Fibroblast of lung (primary cell): Measurements from ENCODE around the gene EHHADH. TPM values are rescaled to one million over a fixed set of nuclear protein-coding genes. Genes with fewer than 3 reads are reported as not detected.

ENCODE experiments used
- DNase-seq, 2 donors: peaks; one replicate each; pipeline versions ENCODE4 v3.0.0 to v3.0.0-alpha.2; 2010; ENCODE audit warnings: low read depth in 2 of 2
- H2AFZ ChIP-seq: 2 replicates; pipeline ENCODE4 v1.5.1; 2012; ENCODE audit warnings: low read length, control low read depth, inconsistent platforms
- H3K27ac ChIP-seq: 2 replicates; pipeline ENCODE4 v1.5.1; 2011; ENCODE audit warnings: low read length, control low read depth; ENCODE audit not compliant: insufficient read depth
- H3K27me3 ChIP-seq: 2 replicates; pipeline ENCODE4 v1.5.1; 2011; ENCODE audit warnings: mild to moderate bottlenecking, low read length; ENCODE audit not compliant: control insufficient read depth, insufficient read depth
- H3K36me3 ChIP-seq: 2 replicates; pipeline ENCODE4 v1.5.1; 2011; ENCODE audit warnings: low read length; ENCODE audit not compliant: control insufficient read depth, insufficient read depth
- H3K4me1 ChIP-seq: 2 replicates; pipeline ENCODE4 v1.5.1; 2011; ENCODE audit warnings: low read length; ENCODE audit not compliant: control insufficient read depth, insufficient read depth; ENCODE audit errors: extremely low read depth
- H3K4me2 ChIP-seq: 2 replicates; pipeline ENCODE4 v1.5.1; 2011; ENCODE audit warnings: low read length, control low read depth; ENCODE audit not compliant: insufficient read depth; ENCODE audit errors: extremely low read depth
- H3K4me3 ChIP-seq, 4 experiments: fragments of 200-600 bp in 1 of 4; sonication (generic) in 1 of 4; replicated peaks in 1 of 4; 2 replicates each; pipeline ENCODE4 v1.5.1; 2011 to 2016; ENCODE audit warnings: low read length in 4 of 4, low read depth in 3 of 4, mild to moderate bottlenecking in 3 of 4, control low read depth in 2 of 4, inconsistent platforms in 1 of 4, mixed read lengths in 1 of 4; ENCODE audit not compliant: insufficient read depth in 1 of 4; ENCODE audit errors: control extremely low read depth in 1 of 4
- H3K79me2 ChIP-seq: 2 replicates; pipeline ENCODE4 v1.5.1; 2012; ENCODE audit warnings: mild to moderate bottlenecking, low read length, inconsistent platforms; ENCODE audit not compliant: control insufficient read depth, insufficient read depth
- H3K9ac ChIP-seq: 2 replicates; pipeline ENCODE4 v1.5.1; 2011; ENCODE audit warnings: mild to moderate bottlenecking, low read length, control low read depth; ENCODE audit not compliant: insufficient read depth
- H3K9me3 ChIP-seq: 2 replicates; pipeline ENCODE4 v1.5.1; 2012; ENCODE audit warnings: low read depth, low read length; ENCODE audit not compliant: control insufficient read depth, insufficient read depth
- H4K20me1 ChIP-seq: 2 replicates; pipeline ENCODE4 v1.5.1; 2011; ENCODE audit warnings: low read length; ENCODE audit not compliant: control insufficient read depth, insufficient read depth; ENCODE audit errors: extremely low read depth
- EZH2 ChIP-seq: IDR thresholded peaks from 2 replicates; pipeline ENCODE4 v1.5.1; 2012; ENCODE audit warnings: low read length, control low read depth, mild to moderate bottlenecking; ENCODE audit errors: missing control alignments
- polyA plus RNA-seq, 2 donors: library from polyadenylated mRNA; depleted of rRNA in 1 of 2; stranded (reverse) in 1 of 2; unstranded in 1 of 2; fragments of >200 nt; gene quantifications; 2 replicates each; pipeline ENCODE4 v1.2.1, GENCODE V29; 2011 to 2012; ENCODE audit warnings: missing spikeins in 1 of 2
- total RNA-seq: library from RNA; depleted of rRNA; stranded (reverse); fragments of >200 nt; gene quantifications from 2 replicates; pipeline ENCODE4 v1.2.1, GENCODE V29; 2014
- TF ChIP-seq, protein P1 (sequence below), 2 donors: IDR thresholded peaks in 1 of 2; conservative IDR thresholded peaks in 1 of 2; 1 replicate in 1 of 2; 2 replicates in 1 of 2; pipeline ENCODE4 v1.5.1; 2011 to 2012; ENCODE audit warnings: low read length in 2 of 2, control low read depth in 1 of 2, inconsistent platforms in 1 of 2, low read depth in 1 of 2, mild to moderate bottlenecking in 1 of 2

EHHADH gene
- total and polyA plus RNA-seq, 2 donors (not counting 1 experiment from before 2014, with no cell fraction given) = 6.0 to 6.8 TPM

DNA sequence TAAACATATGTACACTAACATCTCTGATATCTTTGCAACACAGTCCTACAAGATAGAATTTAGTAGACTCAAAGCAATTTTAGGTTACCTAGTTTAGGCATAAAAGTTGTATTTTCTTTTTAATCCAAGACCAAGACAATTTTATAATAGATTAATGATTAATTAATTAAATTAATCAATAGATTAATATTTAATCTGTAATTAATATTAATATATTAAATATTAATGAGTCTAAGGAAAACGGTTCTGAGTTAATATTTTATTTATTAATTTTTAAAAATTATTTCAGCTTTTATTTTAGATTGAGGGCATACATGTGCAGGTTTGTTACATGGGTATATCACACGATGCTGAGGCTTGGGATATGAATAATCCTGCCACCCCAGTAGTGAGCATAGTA lies 49.0 kb downstream of the EHHADH start:
- TF ChIP-seq, protein P1, sequence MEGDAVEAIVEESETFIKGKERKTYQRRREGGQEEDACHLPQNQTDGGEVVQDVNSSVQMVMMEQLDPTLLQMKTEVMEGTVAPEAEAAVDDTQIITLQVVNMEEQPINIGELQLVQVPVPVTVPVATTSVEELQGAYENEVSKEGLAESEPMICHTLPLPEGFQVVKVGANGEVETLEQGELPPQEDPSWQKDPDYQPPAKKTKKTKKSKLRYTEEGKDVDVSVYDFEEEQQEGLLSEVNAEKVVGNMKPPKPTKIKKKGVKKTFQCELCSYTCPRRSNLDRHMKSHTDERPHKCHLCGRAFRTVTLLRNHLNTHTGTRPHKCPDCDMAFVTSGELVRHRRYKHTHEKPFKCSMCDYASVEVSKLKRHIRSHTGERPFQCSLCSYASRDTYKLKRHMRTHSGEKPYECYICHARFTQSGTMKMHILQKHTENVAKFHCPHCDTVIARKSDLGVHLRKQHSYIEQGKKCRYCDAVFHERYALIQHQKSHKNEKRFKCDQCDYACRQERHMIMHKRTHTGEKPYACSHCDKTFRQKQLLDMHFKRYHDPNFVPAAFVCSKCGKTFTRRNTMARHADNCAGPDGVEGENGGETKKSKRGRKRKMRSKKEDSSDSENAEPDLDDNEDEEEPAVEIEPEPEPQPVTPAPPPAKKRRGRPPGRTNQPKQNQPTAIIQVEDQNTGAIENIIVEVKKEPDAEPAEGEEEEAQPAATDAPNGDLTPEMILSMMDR (conservative IDR thresholded peaks at IDR 0.05 in 1 of 2, IDR thresholded peaks at IDR 0.05 in 1 of 2; ENCODE audit: low read depth in 1 of 2, low read length in 2 of 2) = no peak
- TF ChIP-seq EZH2 = no peak
- no peaks in the 10 kb centered on the region for H4K20me1 ChIP-seq
- no peaks in the 10 kb centered on the region for H3K36me3 ChIP-seq
- H2AFZ ChIP-seq = no peak overlapping the region
- H3K27ac ChIP-seq = no peak overlapping the region
- no peak overlapping the region for H3K4me3 ChIP-seq
- H3K4me2 ChIP-seq = no peak overlapping the region
- H3K9me3 ChIP-seq = no peaks in the 10 kb centered on the region
- H3K4me1 ChIP-seq = peaks cover 3% of the 10 kb centered on the region
- DNase-seq = no peak
- no peaks in the 10 kb centered on the region for H3K79me2 ChIP-seq
- no peak overlapping the region for H3K9ac ChIP-seq
- H3K27me3 ChIP-seq = no peaks in the 10 kb centered on the region

- no peak overlapping the region for H3K27ac ChIP-seq
- H3K9ac ChIP-seq = no peak overlapping the region
- no peaks in the 10 kb centered on the region for H4K20me1 ChIP-seq
- H2AFZ ChIP-seq = no peak overlapping the region
- no peaks in the 10 kb centered on the region for H3K79me2 ChIP-seq
- DNase-seq = peak; percentile 85 to 87
- H3K4me1 ChIP-seq = peaks cover 3% of the 10 kb centered on the region
- no peak overlapping the region for H3K4me3 ChIP-seq
- H3K9me3 ChIP-seq = no peaks in the 10 kb centered on the region
- H3K36me3 ChIP-seq = no peaks in the 10 kb centered on the region
- H3K27me3 ChIP-seq = no peaks in the 10 kb centered on the region
- TF ChIP-seq EZH2 = no peak
- TF ChIP-seq, protein P1 (conservative IDR thresholded peaks at IDR 0.05 in 1 of 2, IDR thresholded peaks at IDR 0.05 in 1 of 2; ENCODE audit: low read depth in 1 of 2, low read length in 2 of 2) = no peak
- H3K4me2 ChIP-seq = no peak overlapping the region
Observed at GRCh38 chr3:185200639-185201038, 53.2 kb downstream of the EHHADH start.

GRCh38 chr3:185199671-185200070 lies 54.2 kb downstream of the EHHADH start:
- no peaks in the 10 kb centered on the region for H3K27me3 ChIP-seq
- H3K9ac ChIP-seq = no peak overlapping the region
- no peaks in the 10 kb centered on the region for H3K79me2 ChIP-seq
- H3K4me3 ChIP-seq = no peak overlapping the region
- DNase-seq = no peak
- H3K36me3 ChIP-seq = no peaks in the 10 kb centered on the region
- TF ChIP-seq, protein P1 (conservative IDR thresholded peaks at IDR 0.05 in 1 of 2, IDR thresholded peaks at IDR 0.05 in 1 of 2; ENCODE audit: low read depth in 1 of 2, low read length in 2 of 2) = peak in 1 of 2 donors; percentile 2
- TF ChIP-seq EZH2 = no peak
- peaks cover 3% of the 10 kb centered on the region for H3K4me1 ChIP-seq
- H3K27ac ChIP-seq = no peak overlapping the region
- no peak overlapping the region for H2AFZ ChIP-seq
- no peaks in the 10 kb centered on the region for H4K20me1 ChIP-seq
- H3K4me2 ChIP-seq = no peak overlapping the region
- no peaks in the 10 kb centered on the region for H3K9me3 ChIP-seq
